Activated CD4-positive, alpha-beta T cell treated with anti-CD3 and anti-CD28 coated beads, Interleukin-2, Interleukin-6, amounts not matched to agents 100 ng/mL and 50 ng/mL, durations not matched to agents 16 hours and 8 hours (primary cell): Measurements from ENCODE around the gene SBDS.
"Not testable (repeated sequence)": the region's sequence is repeated elsewhere in the genome, so short reads cannot be mapped to it uniquely, and the experiment has no call there.

Experiments
- DNase-seq: peaks from one replicate; pipeline ENCODE4 v3.0.0-alpha.2; 2020

SBDS gene

DNA sequence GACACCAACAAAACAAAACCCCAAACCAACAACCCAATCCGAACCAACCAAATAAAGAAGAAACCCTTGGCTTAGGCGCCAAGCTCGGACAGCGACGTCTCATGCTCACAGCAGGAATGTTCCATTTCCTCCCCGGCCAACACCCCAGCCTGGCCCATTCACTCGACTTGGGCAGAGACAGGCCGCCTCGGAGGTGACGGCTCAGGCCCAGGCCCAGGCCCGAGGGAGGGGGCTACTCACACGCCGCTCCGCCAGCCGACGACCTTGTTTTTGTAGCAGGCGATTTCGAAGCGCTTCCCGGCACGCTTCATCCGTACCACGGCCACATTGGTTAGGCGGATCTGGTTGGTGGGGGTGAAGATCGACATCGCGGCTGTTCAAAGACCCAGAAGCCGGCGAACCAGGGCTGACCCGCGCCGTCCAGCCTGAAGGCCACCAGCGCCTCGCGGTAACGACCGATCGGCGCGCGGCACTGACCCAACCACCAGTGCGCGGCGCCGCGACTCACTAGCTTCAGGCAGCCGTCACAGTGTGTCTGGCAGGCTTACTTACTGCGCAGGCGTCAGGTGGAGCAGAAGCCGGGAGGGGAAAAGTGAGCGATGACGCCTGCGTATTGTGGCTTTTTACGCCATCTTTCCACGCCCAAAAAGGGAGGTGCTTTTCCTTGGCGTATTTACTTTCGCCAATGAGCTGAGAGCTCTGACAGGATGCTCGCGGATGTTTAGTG lies at the start of gene SBDS:
SBDS (minus strand) TSS at position 537 of the 727 bp plus-strand sequence; CDS start at position 368, 169 bp downstream.
- DNase-seq: peak; percentile 97

GRCh38 chr7:67043559-67043930 lies 48.2 kb upstream of the SBDS start:
- not testable (repeated sequence) for DNase-seq

GRCh38 chr7:67042781-67043558 lies 47.6 kb upstream of the SBDS start:
- not testable (repeated sequence) for DNase-seq

DNA sequence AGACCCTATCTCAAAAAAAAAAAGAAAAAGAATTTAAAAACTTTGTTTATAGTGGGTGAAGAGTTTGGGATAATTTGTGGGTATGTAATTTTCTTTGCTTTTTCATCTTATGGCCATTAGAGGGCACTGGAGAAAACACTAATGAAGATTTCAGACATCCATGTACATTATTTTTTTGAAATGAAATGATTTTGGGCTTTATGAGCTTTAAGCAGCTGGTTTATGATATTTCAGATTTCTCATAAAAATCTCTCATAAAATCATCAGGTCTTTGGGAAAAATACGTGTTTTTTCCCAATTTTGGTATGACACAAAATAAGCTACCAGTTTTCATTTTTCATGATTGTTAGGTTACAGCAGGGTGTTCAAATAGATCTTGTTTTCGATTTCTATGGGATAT lies 45.4 kb upstream of the SBDS start:
- DNase-seq: not testable (repeated sequence)

DNA sequence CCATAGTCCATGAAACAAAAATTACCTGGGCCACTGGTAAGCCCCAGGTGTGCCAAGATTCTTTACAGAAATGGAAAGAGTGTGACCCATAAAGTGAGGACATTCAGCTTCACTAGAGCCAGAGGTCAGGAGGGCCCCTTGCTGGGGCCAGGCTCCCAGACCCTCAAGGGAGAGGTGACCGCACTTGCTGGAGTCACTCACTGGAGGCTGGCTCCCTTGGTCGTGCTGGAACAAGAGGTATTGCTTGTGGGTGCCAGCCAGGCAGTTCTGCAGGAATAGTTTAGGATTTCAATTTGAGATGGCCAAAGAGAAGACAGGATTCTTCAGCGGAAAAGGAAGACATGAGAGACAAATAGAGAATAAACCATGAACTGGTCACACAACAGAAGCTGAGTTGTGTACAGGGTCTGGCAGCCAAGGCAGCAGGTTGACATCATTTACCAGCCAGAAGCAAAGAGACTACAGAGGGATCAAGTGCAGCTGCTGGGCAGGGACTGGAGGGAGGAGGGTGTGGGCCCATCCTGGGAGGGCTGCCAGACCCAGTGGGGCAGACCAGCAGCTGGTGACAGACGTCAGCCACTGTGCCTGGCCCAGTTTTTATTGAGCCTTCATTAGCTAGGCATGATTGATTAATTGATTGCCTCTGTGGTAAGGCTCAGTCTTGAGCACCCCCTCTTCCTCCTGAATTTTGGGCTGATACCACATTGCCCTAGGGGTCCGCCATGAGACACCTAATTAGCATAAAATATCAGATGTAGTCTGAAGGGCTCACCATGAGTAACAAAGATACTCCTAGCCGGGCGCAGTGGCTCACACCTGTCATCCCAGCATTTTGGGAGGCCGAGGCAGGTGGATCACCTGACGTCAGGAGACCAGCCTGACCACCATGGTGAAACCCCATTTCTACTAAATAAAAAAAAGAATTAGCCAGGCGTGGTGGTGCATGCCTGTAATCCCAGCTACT lies 41.3 kb upstream of the SBDS start:
- DNase-seq: not testable (repeated sequence)

DNA sequence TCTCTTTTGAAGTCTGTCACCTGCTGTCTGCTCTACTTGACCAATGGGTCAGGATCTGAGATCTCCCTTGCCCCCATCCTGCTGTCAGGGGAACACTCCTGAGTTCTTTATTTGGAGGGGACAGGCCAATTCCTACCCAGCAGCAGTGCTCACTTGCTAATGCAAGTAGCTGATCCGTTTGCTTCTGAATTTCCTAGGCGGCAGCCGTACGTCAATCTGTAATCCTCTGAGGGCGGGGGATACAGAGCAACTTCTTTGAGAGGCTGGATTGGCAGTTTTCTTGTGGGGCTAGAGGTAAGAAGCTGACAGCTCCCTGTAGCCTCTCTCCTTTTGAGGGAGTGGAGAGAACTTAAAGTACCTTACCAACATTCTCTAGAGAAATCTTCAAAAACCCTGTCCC lies 37.9 kb upstream of the SBDS start:
- no peak for DNase-seq

DNA sequence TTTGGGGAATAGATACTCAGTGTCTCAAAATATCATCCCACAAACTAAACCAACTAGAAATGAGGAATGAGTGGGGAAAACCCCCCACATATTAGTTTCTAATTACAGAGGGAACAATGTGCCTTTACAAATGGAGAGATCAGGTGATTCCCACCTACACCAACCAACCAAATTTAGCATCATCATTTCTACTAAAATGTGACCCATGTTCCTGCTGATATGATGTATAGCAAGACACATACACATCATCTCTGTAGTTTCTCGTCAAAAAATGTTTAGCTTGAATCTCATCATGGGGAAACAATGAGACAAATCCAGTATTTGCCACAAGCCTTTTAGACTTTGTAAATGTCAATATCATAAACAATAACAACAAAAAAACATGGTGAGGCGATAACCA lies 36.3 kb upstream of the SBDS start:
- not testable (repeated sequence) for DNase-seq

DNA sequence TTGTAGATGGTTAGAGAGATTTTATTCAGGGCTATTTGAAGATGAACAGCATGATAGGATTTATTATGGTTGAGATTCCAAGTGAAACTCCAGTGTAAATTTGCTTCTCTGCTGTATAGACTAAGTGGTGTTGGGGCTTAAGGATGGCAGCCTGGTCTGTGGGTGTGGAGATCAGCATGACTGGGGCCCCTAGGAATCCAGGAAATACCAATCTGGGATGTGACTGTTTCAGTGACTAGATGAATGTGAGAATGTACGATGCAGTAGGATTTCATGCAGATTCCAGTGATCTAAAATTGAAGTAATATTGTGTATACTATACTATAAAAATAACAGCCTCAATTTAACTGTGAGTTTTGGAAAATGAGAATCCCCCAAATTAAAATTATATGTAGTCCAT lies 30.1 kb upstream of the SBDS start:
- DNase-seq: not testable (repeated sequence)

DNA sequence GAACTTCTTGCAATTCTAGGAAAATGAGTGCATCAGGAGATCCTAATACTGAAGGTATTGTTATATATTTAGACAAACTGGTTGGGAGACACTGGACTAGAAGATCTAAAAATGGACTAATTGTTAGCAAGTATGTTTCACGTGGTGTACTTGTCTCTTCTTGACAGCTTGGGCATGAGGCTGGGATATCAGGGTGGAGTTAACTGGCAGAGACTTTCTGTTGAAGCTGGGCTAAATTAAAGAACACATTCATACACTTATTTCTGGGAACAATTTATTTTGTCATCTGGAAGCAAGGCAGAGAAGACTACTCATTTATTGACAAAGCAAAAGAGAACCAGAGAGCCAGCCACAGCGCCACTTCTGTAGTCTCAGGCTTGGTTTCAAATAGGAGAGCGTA lies 27.1 kb upstream of the SBDS start:
- DNase-seq: no peak

- no peak for DNase-seq
These were observed 25.9 kb upstream of the SBDS start for GRCh38 chr7:67021260-67021659.

GRCh38 chr7:67019562-67020390 lies 24.4 kb upstream of the SBDS start:
- DNase-seq: peak; percentile 33

GRCh38 chr7:67018940-67019339 lies 23.6 kb upstream of the SBDS start:
- peak; percentile 5 for DNase-seq

DNA sequence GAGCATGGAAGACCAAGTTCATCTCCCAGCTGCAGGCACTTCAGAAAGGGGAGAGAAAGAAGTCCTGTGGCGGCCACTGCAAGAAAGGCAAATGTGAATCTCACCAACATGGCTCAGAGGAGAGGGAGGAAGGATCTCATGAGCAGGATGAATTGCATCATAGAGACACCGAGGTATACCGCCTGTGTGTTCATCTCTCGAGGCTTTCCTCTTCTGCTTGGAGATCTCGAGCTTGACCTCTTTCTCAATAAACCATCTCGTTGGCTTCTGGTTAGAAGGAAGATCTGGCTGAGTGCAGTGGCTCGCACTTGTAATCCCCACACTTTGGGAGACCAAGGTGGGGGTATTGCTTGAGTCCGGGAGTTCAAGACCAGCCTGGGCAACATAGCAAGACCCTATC lies 22.6 kb upstream of the SBDS start:
- not testable (repeated sequence) for DNase-seq

DNA sequence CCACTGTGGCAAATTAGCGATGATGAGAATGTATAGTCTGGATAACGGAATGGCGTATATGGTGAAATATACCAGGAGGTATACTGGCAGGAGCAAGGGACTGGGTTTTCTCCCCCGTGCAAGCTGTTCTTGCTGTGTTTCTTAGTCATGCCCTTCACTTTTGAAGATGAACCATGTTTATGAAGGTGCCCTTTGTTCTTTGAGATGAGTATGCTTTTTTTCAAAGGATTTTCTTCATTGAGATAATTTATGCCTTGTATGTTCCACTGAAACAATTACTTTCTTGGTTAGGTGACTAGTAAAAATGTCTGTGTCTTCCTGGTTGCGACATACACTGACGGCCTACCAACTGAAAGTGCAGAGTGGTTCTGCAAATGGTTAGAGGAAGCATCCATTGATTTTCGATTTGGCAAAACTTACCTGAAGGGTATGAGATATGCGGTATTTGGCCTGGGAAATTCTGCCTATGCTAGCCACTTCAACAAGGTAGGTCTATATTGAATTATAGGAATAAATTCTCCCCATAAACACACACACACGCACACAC lies 18.8 kb upstream of the SBDS start:
- not testable (repeated sequence) for DNase-seq

DNA sequence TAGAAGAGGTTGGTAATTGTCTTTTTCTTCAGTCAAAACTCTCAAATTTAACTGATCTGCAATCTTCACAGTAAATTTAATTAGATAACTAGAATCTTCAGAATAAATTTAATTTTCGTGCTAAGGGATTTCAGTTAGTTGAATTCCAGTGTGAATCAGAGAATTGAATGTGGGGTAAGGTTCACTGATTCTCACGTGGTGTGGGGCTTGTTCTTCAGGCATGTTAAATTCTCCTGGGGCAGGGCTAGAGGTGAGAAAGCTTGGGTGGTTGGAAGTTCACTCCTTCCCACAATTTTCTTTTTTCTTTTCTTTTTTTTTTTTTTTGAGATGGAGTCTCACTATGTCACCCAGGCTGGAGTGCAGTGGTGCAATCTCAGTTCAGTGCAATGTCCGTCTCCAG lies 14.3 kb upstream of the SBDS start:
- DNase-seq: not testable (repeated sequence)

GRCh38 chr7:67008260-67008659 lies 12.9 kb upstream of the SBDS start:
- DNase-seq: no peak

- no peak for DNase-seq
These were observed 11.6 kb upstream of the SBDS start for GRCh38 chr7:67006965-67007364.

DNA sequence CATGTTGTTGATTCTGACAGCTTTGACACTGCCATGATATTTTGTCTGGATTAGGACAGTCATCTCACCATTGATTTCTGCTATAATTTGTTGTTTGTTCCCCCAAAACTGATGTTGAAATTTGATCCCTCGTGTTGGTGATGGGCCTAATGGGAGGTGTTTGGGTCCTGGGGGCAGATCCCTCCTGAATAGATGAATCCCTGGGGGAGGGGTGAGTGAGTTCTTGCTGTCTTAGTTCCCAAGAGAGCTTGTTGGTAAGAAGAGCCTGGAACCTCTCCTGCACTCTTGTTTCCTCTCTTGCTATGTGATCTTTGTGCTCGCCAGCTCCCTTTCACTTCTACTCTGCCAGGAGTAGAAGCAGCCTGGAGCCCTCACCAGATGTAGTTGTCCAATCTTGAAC lies 8.8 kb upstream of the SBDS start:
- not testable (repeated sequence) for DNase-seq

DNA sequence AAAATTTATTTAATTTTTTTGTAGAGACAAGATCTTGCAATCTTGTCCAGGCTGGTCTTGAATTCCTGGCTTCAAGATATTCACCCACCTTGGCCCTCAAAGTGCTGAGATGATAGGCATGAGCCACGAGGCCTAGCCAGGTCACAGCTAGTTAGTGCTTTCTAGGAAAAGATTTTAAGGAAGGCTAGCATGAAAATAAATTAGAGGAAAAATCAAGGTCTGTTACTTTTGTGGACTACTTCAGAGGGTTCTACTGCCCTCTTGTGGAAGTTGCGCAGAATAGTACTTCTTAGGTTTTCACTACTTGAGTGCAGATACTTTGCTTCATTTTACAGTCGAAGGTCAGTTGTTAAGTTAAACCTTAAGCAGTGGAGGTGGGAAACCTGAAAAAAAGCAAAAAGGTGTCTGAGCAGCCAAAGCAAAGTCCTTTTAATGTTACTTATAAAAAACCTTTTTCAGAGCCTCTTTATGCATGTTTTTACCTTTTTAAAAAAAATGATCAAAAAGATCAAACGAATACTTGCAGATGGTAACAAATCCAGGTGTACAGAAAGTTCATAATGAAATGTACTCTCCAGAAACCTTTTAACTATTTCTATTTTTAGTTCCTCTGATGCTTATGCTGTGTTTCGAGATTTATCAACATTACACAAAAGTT lies 5.3 kb upstream of the SBDS start:
- DNase-seq: peak; percentile 38

GRCh38 chr7:66996444-66997191 lies 1.2 kb upstream of the SBDS start, which contains the start of gene TYW1:
TSS of gene TYW1 (plus strand) at chr7:66996833. CDS start at chr7:66996979, 146 bp downstream.
- peak; percentile 99 for DNase-seq
